A549 (cell line): ENCODE data around the gene CNBD2. TPM values are rescaled to one million over a fixed set of nuclear protein-coding genes. Genes with fewer than 3 reads are reported as not detected.

Experiments
- ATAC-seq, 2 experiments: fragments of 200-7000 bp in 1 of 2; fragments of >200 bp in 1 of 2; cut with Nextera tagmentation in 1 of 2; cut with Tn5 transposase in 1 of 2; 3 replicates each; pipeline versions ENCODE4 v1.8.0 to v1.9.1; 2018 to 2020; ENCODE audit warnings: mild to moderate bottlenecking in 1 of 2, moderate library complexity in 1 of 2
- CTCF ChIA-PET: fragments of 300-600 bp; sonication (Branson Sonifier 250); formaldehyde crosslinking; extraction: SDS; loops from one replicate; lab custom pipeline; 2021; ENCODE audit warnings: antibody characterized with exemption, inconsistent platforms; lab: Yijun Ruan, JAX
- POLR2A ChIA-PET: fragments of 350-600 bp; formaldehyde crosslinking; extraction: SDS; loops from one replicate; lab custom pipeline; 2021; ENCODE audit warnings: antibody characterized with exemption, inconsistent platforms; lab: Yijun Ruan, JAX
- DNase-seq, 2 experiments: peaks; one replicate each; pipeline versions ENCODE4 v3.0.0 to v3.0.0-alpha.2; 2011 to 2016; ENCODE audit warnings: low read depth in 1 of 2, low spot score in 1 of 2
- FAIRE-seq: peaks from 2 replicates; lab custom pipeline; 2011; peaks lifted over from hg19 to GRCh38; lab: Jason Lieb, UNC
- H3K27ac ChIP-seq, 2 experiments: fragments of >200 bp; sonication (Bioruptor Twin); formaldehyde crosslinking; 3 replicates each; pipeline ENCODE4 v1.5.1; 2016 to 2017
- H3K4me1 ChIP-seq: fragments of >200 bp; sonication (Bioruptor Twin); formaldehyde crosslinking; 3 replicates; pipeline ENCODE4 v1.6.1; 2016
- H3K4me2 ChIP-seq: fragments of >200 bp; sonication (Bioruptor Twin); formaldehyde crosslinking; 3 replicates; pipeline ENCODE4 v1.6.1; 2016
- H3K4me3 ChIP-seq: fragments of >200 bp; sonication (Bioruptor Twin); formaldehyde crosslinking; 3 replicates; pipeline ENCODE4 v1.5.1; 2016
- H3K9me3 ChIP-seq: fragments of >200 bp; sonication (Bioruptor Twin); formaldehyde crosslinking; 3 replicates; pipeline ENCODE4 v1.6.1; 2016
- CEBPB ChIP-seq, 2 experiments: fragments of >200 bp in 1 of 2; sonication (Bioruptor Twin) in 1 of 2; formaldehyde crosslinking in 1 of 2; IDR thresholded peaks; 2 replicates each; pipeline ENCODE4 v1.6.1; 2012 to 2016
- CTCF ChIP-seq: fragments of >200 bp; sonication (Bioruptor Twin); formaldehyde crosslinking; IDR thresholded peaks from 3 replicates; pipeline ENCODE4 v1.5.1; 2016
- E2F6 ChIP-seq: IDR thresholded peaks from 2 replicates; pipeline ENCODE4 v1.6.1; 2012; ENCODE audit warnings: low read depth, borderline replicate concordance
- FOSB ChIP-seq: fragments of 250-450 bp; sonication (Bioruptor Pico); IDR thresholded peaks from 2 replicates; pipeline ENCODE4 v1.5.0; 2020; ENCODE audit warnings: mild to moderate bottlenecking, moderate library complexity
- FOXS1 ChIP-seq: fragments of 250-450 bp; sonication (Bioruptor Pico); IDR thresholded peaks from 2 replicates; pipeline ENCODE4 v1.5.0; 2020; ENCODE audit warnings: mild to moderate bottlenecking, moderate library complexity
- HEYL ChIP-seq: fragments of 250-450 bp; sonication (Bioruptor Pico); IDR thresholded peaks from 2 replicates; pipeline ENCODE4 v1.8.0; 2021; ENCODE audit warnings: mild to moderate bottlenecking, moderate library complexity
- HMGXB4 ChIP-seq: fragments of 250-450 bp; sonication (Bioruptor Pico); IDR thresholded peaks from 2 replicates; pipeline ENCODE4 v1.5.0; 2021; ENCODE audit warnings: mild to moderate bottlenecking, moderate library complexity, borderline replicate concordance
- JUNB ChIP-seq: fragments of >200 bp; sonication (Bioruptor Twin); formaldehyde crosslinking; IDR thresholded peaks from 2 replicates; pipeline ENCODE4 v1.6.1; 2016
- KDM5A ChIP-seq: fragments of 200-600 bp; sonication (generic); IDR thresholded peaks from 2 replicates; pipeline ENCODE4 v1.6.1; 2016; ENCODE audit warnings: antibody characterized with exemption, mild to moderate bottlenecking
- MAFK ChIP-seq: fragments of 450-650 bp; IDR thresholded peaks from 2 replicates; pipeline ENCODE4 v1.6.1; 2014; ENCODE audit not compliant: partially characterized antibody
- MAX ChIP-seq: IDR thresholded peaks from 2 replicates; pipeline ENCODE4 v1.6.1; 2012
- MYC ChIP-seq: IDR thresholded peaks from 2 replicates; pipeline ENCODE4 v1.6.1; 2012; ENCODE audit warnings: mild to moderate bottlenecking, inconsistent platforms, low read length, improper control_type of control experiment, borderline replicate concordance
- NR3C1 ChIP-seq: fragments of >200 bp; sonication (Bioruptor Twin); formaldehyde crosslinking; IDR thresholded peaks from 3 replicates; pipeline ENCODE4 v1.6.1; 2017
- PBX3 ChIP-seq: IDR thresholded peaks from 2 replicates; pipeline ENCODE4 v1.6.1; 2012
- POLR2A ChIP-seq: IDR thresholded peaks from 2 replicates; pipeline ENCODE4 v1.6.1; 2012; ENCODE audit warnings: mild to moderate bottlenecking, low read length
- POLR2AphosphoS2 ChIP-seq: conservative IDR thresholded peaks from 2 replicates; pipeline ENCODE4 v1.6.1; 2012; ENCODE audit warnings: low read length, improper control_type of control experiment, inconsistent platforms
- RAD21 ChIP-seq, 2 experiments: fragments of >200 bp in 1 of 2; sonication (Bioruptor Twin) in 1 of 2; formaldehyde crosslinking in 1 of 2; IDR thresholded peaks in 1 of 2; conservative IDR thresholded peaks in 1 of 2; 2 replicates in 1 of 2; 3 replicates in 1 of 2; pipeline ENCODE4 v1.6.1; 2012 to 2018; ENCODE audit warnings: inconsistent platforms in 1 of 2
- SMC3 ChIP-seq: fragments of >200 bp; sonication (Bioruptor Twin); formaldehyde crosslinking; IDR thresholded peaks from 3 replicates; pipeline ENCODE4 v1.6.1; 2018; ENCODE audit warnings: inconsistent platforms
- TFCP2L1 ChIP-seq: fragments of 250-450 bp; sonication (Bioruptor Pico); IDR thresholded peaks from 2 replicates; pipeline ENCODE4 v1.5.0; 2021; ENCODE audit warnings: mild to moderate bottlenecking
- USF2 ChIP-seq: fragments of 450-650 bp; IDR thresholded peaks from 2 replicates; pipeline ENCODE4 v1.6.1; 2014; ENCODE audit warnings: antibody characterized with exemption
- WGBS: methylation state at CpG from one replicate; pipeline ENCODE4 v1.1.6; 2017; ENCODE audit errors: missing lambda C conversion rate; 5-methylcytosine and 5-hydroxymethylcytosine counted together
- polyA plus RNA-seq, 4 experiments: library from polyadenylated mRNA; depleted of rRNA in 3 of 4; stranded (reverse); fragments of >200 nt; fragmentation: RNase III in 1 of 4; extraction: RNeasy Plus Mini Kit Qiagen cat#74134 plus additional on column Dnase treatment in 1 of 4; gene quantifications; 2 replicates in 3 of 4; 3 replicates in 1 of 4; pipeline ENCODE4 v1.2.3, GENCODE V29; 2011 to 2017

The CNBD2 gene
- polyA plus RNA-seq, 2 of the 4 experiments (the other 2 are of a cell fraction): 4.3 to 5.4 TPM

- peaks cover 23% of the 10 kb centered on the region for H3K4me1 ChIP-seq
- peak; percentile 53 to 79 for DNase-seq
- ChIA-PET POLR2A (interaction anchor here (1.2 kb wide), 1 partner anchor 37 kb away, joined by 5 read pairs; the partner anchor contains the start of gene SCAND1), CTCF (interaction anchor here (0.5 to 21.0 kb wide), 32 partner anchors 11 to 616 kb away, joined by 3 to 516 read pairs (median 8); partner anchors contain the start of genes CNBD2 and SCAND1)
- no peak for FAIRE-seq
- WGBS: 4% methylated on average over 3 of the region's 3 CpGs
- H3K9me3 ChIP-seq: no peaks in the 10 kb centered on the region
- H3K4me2 ChIP-seq: no peak overlapping the region
- H3K27ac ChIP-seq: no peak overlapping the region
- no peak overlapping the region for H3K4me3 ChIP-seq
- peak; percentile 62 to 74; a peak in 4 of 6 replicates for ATAC-seq
- TF ChIP-seq CTCF (peak; percentile 44), KDM5A (no peak), RAD21 (conservative IDR thresholded peaks at IDR 0.05 in 1 of 2, IDR thresholded peaks at IDR 0.05 in 1 of 2) (peak in 1 of 2 experiments; percentile 45; a peak in 4 of 5 replicates)
Measured at GRCh38 chr20:35991142-35991771, 22.9 kb downstream of the CNBD2 start.

- POLR2A ChIA-PET: interaction anchor here (0.6 to 1.3 kb wide), 6 partner anchors 38 to 924 kb away, joined by 4 to 15 read pairs (median 8); partner anchors contain the start of gene SCAND1
- peak; percentile 79 to 83 for ATAC-seq
- Histone ChIP-seq H3K4me2 (peak overlapping the region; percentile 67), H3K9me3 (no peaks in the 10 kb centered on the region), H3K4me3 (no peak overlapping the region), H3K4me1 (peaks cover 23% of the 10 kb centered on the region)
- WGBS: 0% methylated on average over 6 of the region's 6 CpGs
- peak; percentile 68 to 87 for DNase-seq
- no peak for TF ChIP-seq MYC
- TF ChIP-seq SMC3: peak; percentile 84
- TF ChIP-seq MAFK: peak; percentile 86
- TF ChIP-seq CTCF: peak; percentile 80
- TF ChIP-seq RAD21 (conservative IDR thresholded peaks at IDR 0.05 in 1 of 2, IDR thresholded peaks at IDR 0.05 in 1 of 2): peak; percentile 80 to 84
- TF ChIP-seq, all 56 proteins: peak for 4
- peak; percentile 65 for FAIRE-seq
- peak overlapping the region; percentile 47 to 59 for H3K27ac ChIP-seq
- CTCF ChIA-PET: interaction anchor here (0.6 to 21.0 kb wide), 49 partner anchors 11 to 1329 kb away, joined by 3 to 516 read pairs (median 5); partner anchors contain the start of gene SCAND1
Measured at GRCh38 chr20:35992713-35993335, 24.4 kb downstream of the CNBD2 start.

GRCh38 chr20:35994994-35995453 lies 26.6 kb downstream of the CNBD2 start:
- WGBS: 1% methylated on average over 6 of the region's 6 CpGs
- H3K4me2 ChIP-seq: peak overlapping the region; percentile 33; the same call in 2 of the 3 replicates
- POLR2A ChIA-PET: interaction anchor here (0.6 to 1.0 kb wide), 4 partner anchors 50 to 144 kb away, joined by 3 to 9 read pairs (median 4); no protein-coding TSS in a partner anchor
- H3K27ac ChIP-seq: peak overlapping the region; percentile 39 to 55; a peak in 1 of 6 replicates
- FAIRE-seq: peak; percentile 59
- no peak overlapping the region for H3K4me3 ChIP-seq
- no peaks in the 10 kb centered on the region for H3K9me3 ChIP-seq
- peak; percentile 94 to 97 for ATAC-seq
- peaks cover 23% of the 10 kb centered on the region for H3K4me1 ChIP-seq
- DNase-seq: peak; percentile 87 to 91
- CTCF ChIA-PET: interaction anchor here (0.6 to 21.0 kb wide), 59 partner anchors 9 to 1825 kb away, joined by 3 to 516 read pairs (median 5); partner anchors contain the start of gene CNBD2
- TF ChIP-seq MAX (peak; percentile 29; the same call in 1 of the 2 replicates), POLR2A (no peak), E2F6 (no peak), HEYL (no peak), MYC (no peak), CEBPB (IDR thresholded peaks at IDR 0.05) (no peak), MAFK (no peak), PBX3 (no peak), USF2 (peak; percentile 57; the same call in 1 of the 2 replicates), NR3C1 (no peak), HMGXB4 (CRISPR knock-in tag) (no peak), FOXS1 (CRISPR knock-in tag) (no peak), RAD21 (conservative IDR thresholded peaks at IDR 0.05 in 1 of 2, IDR thresholded peaks at IDR 0.05 in 1 of 2) (peak; percentile 96 to 97), POLR2AphosphoS2 (no peak), JUNB (no peak), FOSB (CRISPR knock-in tag) (no peak), TFCP2L1 (CRISPR knock-in tag) (no peak)
